WTC11 (cell line): Measurements from ENCODE around the gene LAMA3. TPM values are rescaled to one million over a fixed set of nuclear protein-coding genes. Genes with fewer than 3 reads are reported as not detected.

Source experiments
- ATAC-seq: fragments of 200-7000 bp; cut with Tn5 transposase; 2 replicates; pipeline ENCODE4 v1.10.0; 2021; ENCODE audit warnings: mild to moderate bottlenecking, moderate library complexity
- CTCF ChIA-PET: fragments of 300-600 bp; sonication (Branson Sonifier 250); formaldehyde crosslinking; loops from one replicate; lab custom pipeline; 2021; ENCODE audit warnings: antibody characterized with exemption; lab: Charles Lee
- POLR2A ChIA-PET: fragments of 350-600 bp; sonication (Branson Sonifier 250); formaldehyde crosslinking; loops from one replicate; lab custom pipeline; 2021; ENCODE audit warnings: antibody characterized with exemption; lab: Charles Lee
- DNase-seq: peaks from one replicate; pipeline ENCODE4 v3.0.0; 2021; ENCODE audit warnings: low spot score
- H3K27ac Mint-ChIP-seq: 2 replicates; pipeline ENCODE4 v1.8.0; 2021; ENCODE audit warnings: mixed read lengths
- H3K27me3 Mint-ChIP-seq: 2 replicates; pipeline ENCODE4 v1.8.0; 2021; ENCODE audit warnings: low read depth, mild to moderate bottlenecking, moderate library complexity, mixed read lengths
- H3K36me3 Mint-ChIP-seq: 2 replicates; pipeline ENCODE4 v1.8.0; 2021; ENCODE audit warnings: mixed read lengths
- H3K4me1 Mint-ChIP-seq: 2 replicates; pipeline ENCODE4 v1.8.0; 2022; ENCODE audit warnings: mixed read lengths
- H3K4me3 Mint-ChIP-seq: 2 replicates; pipeline ENCODE4 v1.8.0; 2021; ENCODE audit warnings: mild to moderate bottlenecking, moderate library complexity, mixed read lengths
- H3K9me3 Mint-ChIP-seq: 2 replicates; pipeline ENCODE4 v1.8.0; 2021; ENCODE audit warnings: mixed read lengths
- ATF2 ChIP-seq: sonication (generic); formaldehyde crosslinking; IDR thresholded peaks from 2 replicates; pipeline ENCODE4 v1.8.1; 2022; ENCODE audit warnings: low read depth, missing genetic modification reagents, borderline replicate concordance
- CREM ChIP-seq: sonication (generic); formaldehyde crosslinking; IDR thresholded peaks from 2 replicates; pipeline ENCODE4 v1.8.1; 2022; ENCODE audit warnings: mild to moderate bottlenecking, missing genetic modification reagents, moderate library complexity
- FOXP1 ChIP-seq: sonication (generic); formaldehyde crosslinking; IDR thresholded peaks from 2 replicates; pipeline ENCODE4 v1.8.0; 2022; ENCODE audit warnings: missing genetic modification reagents, mild to moderate bottlenecking, moderate library complexity, borderline replicate concordance
- GABPB1 ChIP-seq: sonication (generic); formaldehyde crosslinking; IDR thresholded peaks from 2 replicates; pipeline ENCODE4 v1.8.1; 2023; ENCODE audit warnings: mild to moderate bottlenecking, missing genetic modification reagents
- NFYB ChIP-seq: sonication (generic); formaldehyde crosslinking; conservative IDR thresholded peaks from 2 replicates; pipeline ENCODE4 v1.8.0; 2022; ENCODE audit warnings: low read depth, missing genetic modification reagents
- OVOL2 ChIP-seq: fragments of 250-450 bp; sonication (Bioruptor Pico); IDR thresholded peaks from 2 replicates; pipeline ENCODE4 v1.9.0; 2021; ENCODE audit warnings: mild to moderate bottlenecking, borderline replicate concordance
- PREB ChIP-seq: sonication (generic); formaldehyde crosslinking; IDR thresholded peaks from 2 replicates; pipeline ENCODE4 v1.8.1; 2022; ENCODE audit warnings: mild to moderate bottlenecking, missing genetic modification reagents, moderate library complexity, borderline replicate concordance
- RELA ChIP-seq: sonication (generic); formaldehyde crosslinking; IDR thresholded peaks from 2 replicates; pipeline ENCODE4 v1.8.1; 2022; ENCODE audit warnings: missing genetic modification reagents, mild to moderate bottlenecking, borderline replicate concordance
- SMAD3 ChIP-seq: sonication (generic); formaldehyde crosslinking; IDR thresholded peaks from 2 replicates; pipeline ENCODE4 v1.8.0; 2022; ENCODE audit warnings: missing genetic modification reagents, mild to moderate bottlenecking, borderline replicate concordance
- TEAD1 ChIP-seq: sonication (generic); formaldehyde crosslinking; IDR thresholded peaks from 2 replicates; pipeline ENCODE4 v1.8.0; 2022; ENCODE audit warnings: mild to moderate bottlenecking, missing genetic modification reagents
- TP53 ChIP-seq: sonication (generic); formaldehyde crosslinking; IDR thresholded peaks from 2 replicates; pipeline ENCODE4 v1.8.1; 2023; ENCODE audit warnings: mild to moderate bottlenecking, missing genetic modification reagents
- USF1 ChIP-seq: sonication (generic); formaldehyde crosslinking; IDR thresholded peaks from 2 replicates; pipeline ENCODE4 v1.8.0; 2022; ENCODE audit warnings: mild to moderate bottlenecking, missing genetic modification reagents
- ZBTB21 ChIP-seq: sonication (generic); formaldehyde crosslinking; IDR thresholded peaks from 2 replicates; pipeline ENCODE4 v1.8.1; 2023; ENCODE audit warnings: mild to moderate bottlenecking, missing genetic modification reagents, borderline replicate concordance
- ZNF121 ChIP-seq: sonication (generic); formaldehyde crosslinking; IDR thresholded peaks from 2 replicates; pipeline ENCODE4 v1.8.0; 2023; ENCODE audit warnings: missing genetic modification reagents
- ZNF219 ChIP-seq: sonication (generic); formaldehyde crosslinking; IDR thresholded peaks from 2 replicates; pipeline ENCODE4 v1.8.0; 2023; ENCODE audit warnings: missing genetic modification reagents, mild to moderate bottlenecking, borderline replicate concordance
- ZNF263 ChIP-seq: sonication (generic); formaldehyde crosslinking; IDR thresholded peaks from 2 replicates; pipeline ENCODE4 v1.8.1; 2022; ENCODE audit warnings: low read depth, mild to moderate bottlenecking, moderate library complexity, missing genetic modification reagents
- ZNF317 ChIP-seq: sonication (generic); formaldehyde crosslinking; IDR thresholded peaks from 2 replicates; pipeline ENCODE4 v1.8.1; 2023; ENCODE audit warnings: low read depth, mild to moderate bottlenecking, moderate library complexity, missing genetic modification reagents, borderline replicate concordance
- ZNF416 ChIP-seq: fragments of 250-450 bp; sonication (Bioruptor Pico); IDR thresholded peaks from 2 replicates; pipeline ENCODE4 v1.9.0; 2021; ENCODE audit warnings: mild to moderate bottlenecking, inconsistent platforms
- ZNF671 ChIP-seq: fragments of 250-450 bp; sonication (Bioruptor Pico); IDR thresholded peaks from 2 replicates; pipeline ENCODE4 v1.8.0; 2021; ENCODE audit warnings: mild to moderate bottlenecking
- ZSCAN18 ChIP-seq: fragments of 250-450 bp; sonication (Bioruptor Pico); IDR thresholded peaks from 2 replicates; pipeline ENCODE4 v2.1.2; 2022; ENCODE audit warnings: mild to moderate bottlenecking, moderate library complexity
- total RNA-seq: library from RNA; stranded (reverse); gene quantifications from 3 replicates; pipeline ENCODE4 v1.2.3, GENCODE V29; 2021
- TF ChIP-seq, protein P1 (sequence below): sonication (generic); formaldehyde crosslinking; conservative IDR thresholded peaks from 2 replicates; pipeline ENCODE4 v1.8.1; 2023; ENCODE audit warnings: mild to moderate bottlenecking, low read depth, missing genetic modification reagents, moderate library complexity
- TF ChIP-seq, protein P2 (sequence below): sonication (generic); formaldehyde crosslinking; IDR thresholded peaks from 2 replicates; pipeline ENCODE4 v1.8.0; 2022; ENCODE audit warnings: mild to moderate bottlenecking, missing genetic modification reagents
- TF ChIP-seq, protein P3 (sequence below): sonication (generic); formaldehyde crosslinking; IDR thresholded peaks from 2 replicates; pipeline ENCODE4 v1.8.1; 2023; ENCODE audit warnings: mild to moderate bottlenecking, moderate library complexity, missing genetic modification reagents

LAMA3 gene
- total RNA-seq, 1 experiment from 2014 or later, result 0.83 TPM

- peaks cover 6% of the 10 kb centered on the region for H3K4me1 Mint-ChIP-seq
- ATAC-seq, result no peak
- CTCF ChIA-PET, result no interaction called here
Observed at GRCh38 chr18:23675236-23675635, 14.0 kb upstream of the LAMA3 start.

DNA sequence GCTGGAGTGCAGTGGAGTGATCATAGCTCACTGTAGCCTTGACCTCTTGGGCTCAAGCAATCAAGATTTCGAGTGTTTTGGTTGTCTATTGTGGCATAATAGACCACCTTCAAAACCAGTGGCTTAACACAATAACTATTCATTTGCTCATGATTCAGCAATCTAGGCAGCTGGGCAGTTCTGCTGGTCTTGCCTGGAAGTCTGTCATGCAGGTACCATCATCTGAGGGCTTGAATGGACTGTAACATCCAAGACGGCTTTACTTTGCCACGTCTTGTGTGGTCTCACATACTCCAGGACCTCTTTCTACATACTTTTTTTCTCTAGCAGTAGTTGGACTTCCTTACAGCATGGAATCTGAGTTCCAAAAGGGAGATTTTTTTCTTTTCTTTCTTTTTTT lies 13.4 kb upstream of the LAMA3 start:
- Mint-ChIP-seq H3K9me3 (peaks cover 15% of the 10 kb centered on the region), H3K4me1 (peaks cover 6% of the 10 kb centered on the region), H3K27me3 (peaks cover 4% of the 10 kb centered on the region), H3K4me3 (no peak overlapping the region), H3K36me3 (no peaks in the 10 kb centered on the region), H3K27ac (no peak overlapping the region)
- DNase-seq, result no peak
- ATAC-seq, result no peak
- ChIA-PET CTCF (no interaction called here), POLR2A (no interaction called here)
- TF ChIP-seq, protein P1, sequence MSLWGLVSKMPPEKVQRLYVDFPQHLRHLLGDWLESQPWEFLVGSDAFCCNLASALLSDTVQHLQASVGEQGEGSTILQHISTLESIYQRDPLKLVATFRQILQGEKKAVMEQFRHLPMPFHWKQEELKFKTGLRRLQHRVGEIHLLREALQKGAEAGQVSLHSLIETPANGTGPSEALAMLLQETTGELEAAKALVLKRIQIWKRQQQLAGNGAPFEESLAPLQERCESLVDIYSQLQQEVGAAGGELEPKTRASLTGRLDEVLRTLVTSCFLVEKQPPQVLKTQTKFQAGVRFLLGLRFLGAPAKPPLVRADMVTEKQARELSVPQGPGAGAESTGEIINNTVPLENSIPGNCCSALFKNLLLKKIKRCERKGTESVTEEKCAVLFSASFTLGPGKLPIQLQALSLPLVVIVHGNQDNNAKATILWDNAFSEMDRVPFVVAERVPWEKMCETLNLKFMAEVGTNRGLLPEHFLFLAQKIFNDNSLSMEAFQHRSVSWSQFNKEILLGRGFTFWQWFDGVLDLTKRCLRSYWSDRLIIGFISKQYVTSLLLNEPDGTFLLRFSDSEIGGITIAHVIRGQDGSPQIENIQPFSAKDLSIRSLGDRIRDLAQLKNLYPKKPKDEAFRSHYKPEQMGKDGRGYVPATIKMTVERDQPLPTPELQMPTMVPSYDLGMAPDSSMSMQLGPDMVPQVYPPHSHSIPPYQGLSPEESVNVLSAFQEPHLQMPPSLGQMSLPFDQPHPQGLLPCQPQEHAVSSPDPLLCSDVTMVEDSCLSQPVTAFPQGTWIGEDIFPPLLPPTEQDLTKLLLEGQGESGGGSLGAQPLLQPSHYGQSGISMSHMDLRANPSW (CRISPR knock-in tag), result no peak
- TF ChIP-seq OVOL2 (CRISPR knock-in tag) (no peak), RELA (CRISPR knock-in tag) (no peak), TP53 (CRISPR knock-in tag) (no peak), PREB (CRISPR knock-in tag) (no peak), ZBTB21 (no peak), ZNF317 (no peak), ZNF671 (no peak), ZNF263 (CRISPR knock-in tag) (no peak), SMAD3 (CRISPR knock-in tag) (no peak), FOXP1 (CRISPR knock-in tag) (no peak), GABPB1 (CRISPR knock-in tag) (no peak)
- TF ChIP-seq, protein P2, sequence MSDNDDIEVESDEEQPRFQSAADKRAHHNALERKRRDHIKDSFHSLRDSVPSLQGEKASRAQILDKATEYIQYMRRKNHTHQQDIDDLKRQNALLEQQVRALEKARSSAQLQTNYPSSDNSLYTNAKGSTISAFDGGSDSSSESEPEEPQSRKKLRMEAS, result no peak
- TF ChIP-seq, protein P3, sequence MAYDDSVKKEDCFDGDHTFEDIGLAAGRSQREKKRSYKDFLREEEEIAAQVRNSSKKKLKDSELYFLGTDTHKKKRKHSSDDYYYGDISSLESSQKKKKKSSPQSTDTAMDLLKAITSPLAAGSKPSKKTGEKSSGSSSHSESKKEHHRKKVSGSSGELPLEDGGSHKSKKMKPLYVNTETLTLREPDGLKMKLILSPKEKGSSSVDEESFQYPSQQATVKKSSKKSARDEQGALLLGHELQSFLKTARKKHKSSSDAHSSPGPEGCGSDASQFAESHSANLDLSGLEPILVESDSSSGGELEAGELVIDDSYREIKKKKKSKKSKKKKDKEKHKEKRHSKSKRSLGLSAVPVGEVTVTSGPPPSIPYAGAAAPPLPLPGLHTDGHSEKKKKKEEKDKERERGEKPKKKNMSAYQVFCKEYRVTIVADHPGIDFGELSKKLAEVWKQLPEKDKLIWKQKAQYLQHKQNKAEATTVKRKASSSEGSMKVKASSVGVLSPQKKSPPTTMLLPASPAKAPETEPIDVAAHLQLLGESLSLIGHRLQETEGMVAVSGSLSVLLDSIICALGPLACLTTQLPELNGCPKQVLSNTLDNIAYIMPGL (CRISPR knock-in tag), result no peak

More at GRCh38 chr18:23675236-23675635, 14.0 kb upstream of the LAMA3 start:
- TF ChIP-seq ZSCAN18 (CRISPR knock-in tag) (no peak), SMAD3 (CRISPR knock-in tag) (no peak), FOXP1 (CRISPR knock-in tag) (no peak), ZNF416 (CRISPR knock-in tag) (no peak), CREM (CRISPR knock-in tag) (no peak), NFYB (CRISPR knock-in tag) (no peak), TP53 (CRISPR knock-in tag) (no peak), ATF2 (CRISPR knock-in tag) (no peak), ZNF219 (no peak), ZNF121 (no peak), USF1 (no peak), TEAD1 (no peak)
- H3K36me3 Mint-ChIP-seq, result no peaks in the 10 kb centered on the region
- DNase-seq, result no peak
- peaks cover 4% of the 10 kb centered on the region for H3K27me3 Mint-ChIP-seq
- POLR2A ChIA-PET, result no interaction called here
- no peak overlapping the region for H3K27ac Mint-ChIP-seq
- no peak overlapping the region for H3K4me3 Mint-ChIP-seq
- H3K9me3 Mint-ChIP-seq, result peaks cover 11% of the 10 kb centered on the region
